Endothelial cell of umbilical vein (primary cell): ENCODE results near the gene C1orf116. TPM values are rescaled to one million over a fixed set of nuclear protein-coding genes. Genes with fewer than 3 reads are reported as not detected.

Experiments used
- BruUV-seq: library from RNA; stranded (reverse); fragments of 400-500 nt; replicated peaks from 2 replicates; lab custom pipeline; 2021; lab: Mats Ljungman, UMichigan
- CTCF ChIA-PET: fragments of 300-600, 350-600 bp; sonication (Branson Sonifier 250); formaldehyde crosslinking; loops from one replicate; lab custom pipeline; 2021; ENCODE audit warnings: antibody characterized with exemption, inconsistent platforms; lab: Charles Lee
- POLR2A ChIA-PET: fragments of 300-600, 350-600 bp; sonication (Branson Sonifier 250); formaldehyde crosslinking; loops from one replicate; lab custom pipeline; 2021; ENCODE audit warnings: antibody characterized with exemption, inconsistent platforms; lab: Charles Lee
- DNase-seq: peaks from one replicate; pipeline ENCODE4 v3.0.0-alpha.2; 2011; ENCODE audit warnings: low read depth, low spot score
- FAIRE-seq: peaks from 2 replicates; lab custom pipeline; 2011; peaks lifted over from hg19 to GRCh38; lab: Jason Lieb, UNC
- H2AFZ ChIP-seq: 2 replicates; pipeline ENCODE4 v1.6.0; 2012; ENCODE audit warnings: low read depth, low read length, control low read depth, inconsistent platforms
- H3K27ac ChIP-seq: 2 replicates; pipeline ENCODE4 v1.5.1; 2011; ENCODE audit warnings: low read depth, mild to moderate bottlenecking, control low read depth, low read length, moderate library complexity; ENCODE audit not compliant: insufficient read depth
- H3K27me3 ChIP-seq, 2 experiments: 2 replicates each; pipeline versions ENCODE4 v1.6.0 to v1.6.1; 2011; ENCODE audit warnings: low read length in 2 of 2, mixed read lengths in 1 of 2; ENCODE audit not compliant: control insufficient read depth in 2 of 2, insufficient read depth in 2 of 2
- H3K36me3 ChIP-seq, 2 experiments: 2 replicates in 1 of 2; 3 replicates in 1 of 2; pipeline ENCODE4 v1.5.1; 2011; ENCODE audit warnings: low read length in 2 of 2, mild to moderate bottlenecking in 1 of 2, moderate library complexity in 1 of 2; ENCODE audit not compliant: control insufficient read depth in 2 of 2, insufficient read depth in 2 of 2; ENCODE audit errors: extremely low read depth in 1 of 2
- H3K4me1 ChIP-seq: 3 replicates; pipeline ENCODE4 v1.5.1; 2011; ENCODE audit warnings: mild to moderate bottlenecking, low read length; ENCODE audit not compliant: control insufficient read depth, insufficient read depth; ENCODE audit errors: extremely low read depth
- H3K4me2 ChIP-seq: 2 replicates; pipeline ENCODE4 v1.6.1; 2011; ENCODE audit warnings: low read length, control low read depth, mixed read lengths; ENCODE audit not compliant: insufficient read depth
- H3K4me3 ChIP-seq, 3 experiments: fragments of 200-600 bp in 1 of 3; sonication (generic), shearing (Covaris generic) in 1 of 3; replicated peaks in 1 of 3; 2 replicates each; pipeline ENCODE4 v1.5.1; 2011 to 2016; ENCODE audit warnings: control low read depth in 3 of 3, low read length in 3 of 3, mild to moderate bottlenecking in 2 of 3, inconsistent platforms in 1 of 3, low read depth in 1 of 3, moderate library complexity in 1 of 3; ENCODE audit not compliant: insufficient read depth in 1 of 3
- H3K79me2 ChIP-seq: 2 replicates; pipeline ENCODE4 v1.6.0; 2012; ENCODE audit warnings: low read length, inconsistent platforms; ENCODE audit not compliant: control insufficient read depth, insufficient read depth
- H3K9ac ChIP-seq: replicated peaks from 2 replicates; pipeline ENCODE3; 2011; ENCODE audit warnings: low read length, control low read depth; ENCODE audit not compliant: insufficient read depth; ENCODE audit errors: extremely low read depth
- H3K9me1 ChIP-seq: replicated peaks from 3 replicates; pipeline ENCODE4 v1.6.0; 2011; ENCODE audit warnings: mild to moderate bottlenecking, low read length; ENCODE audit not compliant: control insufficient read depth, insufficient read depth; ENCODE audit errors: extremely low read depth
- H3K9me3 ChIP-seq: replicated peaks from 2 replicates; pipeline ENCODE4 v1.5.1; 2012; ENCODE audit warnings: low read length, inconsistent platforms; ENCODE audit not compliant: control insufficient read depth, insufficient read depth
- H4K20me1 ChIP-seq: replicated peaks from 2 replicates; pipeline ENCODE3; 2011; ENCODE audit warnings: mild to moderate bottlenecking, low read length; ENCODE audit not compliant: control insufficient read depth, insufficient read depth; ENCODE audit errors: extremely low read depth
- CTCF ChIP-seq, 2 donors: IDR thresholded peaks; 1 replicate in 1 of 2; 2 replicates in 1 of 2; pipeline ENCODE4 v1.5.1; 2011; ENCODE audit warnings: low read length in 2 of 2, mild to moderate bottlenecking in 2 of 2, moderate library complexity in 2 of 2, control low read depth in 1 of 2, inconsistent platforms in 1 of 2, low read depth in 1 of 2; ENCODE audit not compliant: insufficient read depth in 1 of 2; ENCODE audit errors: extremely low read depth in 1 of 2
- FOS ChIP-seq: IDR thresholded peaks from 2 replicates; pipeline ENCODE4 v1.6.1; 2011; ENCODE audit warnings: mild to moderate bottlenecking, low read length, moderate library complexity, borderline replicate concordance; ENCODE audit not compliant: insufficient read depth
- MAX ChIP-seq: IDR thresholded peaks from 2 replicates; pipeline ENCODE4 v1.6.1; 2011; ENCODE audit not compliant: insufficient read depth, insufficient read length
- POLR2AphosphoS5 ChIP-seq: IDR thresholded peaks from 2 replicates; pipeline ENCODE4 v1.6.1; 2012; ENCODE audit warnings: low read depth, mild to moderate bottlenecking, control low read depth, low read length, moderate library complexity; ENCODE audit not compliant: insufficient read depth
- dilution Hi-C: fragments of 300-500 bp; cut with MboI; formaldehyde crosslinking; loops from one replicate; pipeline ENCODE4 v1.15.0; 2019; ENCODE audit warnings: low sequenced_read_pairs; ENCODE audit not compliant: extremely low pct_ligation_motif_present
- intact Hi-C: fragments of 100-400 bp; cut with micrococcal nuclease; formaldehyde crosslinking; loops from one replicate; pipeline ENCODE4 v1.10.0; 2022
- polyA plus RNA-seq, 4 experiments: library from polyadenylated mRNA; depleted of rRNA in 3 of 4; stranded (reverse) in 3 of 4; unstranded in 1 of 4; fragments of >200 nt; gene quantifications; 2 replicates each; pipeline versions ENCODE4 v1.2.1 to v1.2.3, GENCODE V29; 2011 to 2012; ENCODE audit warnings: missing spikeins in 1 of 4
- total RNA-seq: library from RNA; stranded (reverse); gene quantifications from 2 replicates; pipeline ENCODE4 v1.2.3, GENCODE V29; 2021

C1orf116 gene
- total and polyA plus RNA-seq, 2 donors (not counting 3 experiments of a cell fraction or from before 2014, with no cell fraction given), result 0.07 TPM; not detected in 1

GRCh38 chr1:207031016-207031415 is 1.5 kb downstream of the C1orf116 start:
- intact Hi-C loops, result no loop called here
- H3K79me2 ChIP-seq, result no peaks in the 10 kb centered on the region
- CTCF ChIA-PET, result interaction anchor here (1.2 kb wide), 1 partner anchor 19 kb away, joined by 4 read pairs; no protein-coding TSS in a partner anchor

More at GRCh38 chr1:207031016-207031415, 1.5 kb downstream of the C1orf116 start:
- H3K27me3 ChIP-seq, result peaks cover 7 to 24% of the 10 kb centered on the region in 2 experiments
- TF ChIP-seq CTCF (IDR thresholded peaks at IDR 0.05; ENCODE audit: extremely low read depth in 1 of 2, insufficient read depth in 1 of 2, low read depth in 1 of 2, low read length in 2 of 2), result no peak
- TF ChIP-seq MAX, result no peak
- no peak for TF ChIP-seq FOS
- TF ChIP-seq POLR2AphosphoS5, result no peak
- no peak overlapping the region for H3K4me2 ChIP-seq
- no peaks in the 10 kb centered on the region for H3K9me3 ChIP-seq
- no TSS peak for BruUV-seq
- no peaks in the 10 kb centered on the region for H4K20me1 ChIP-seq
- H3K9ac ChIP-seq, result no peak overlapping the region
- FAIRE-seq (no peak), DNase-seq (no peak)
- H3K36me3 ChIP-seq, result no peaks in the 10 kb centered on the region
- dilution Hi-C loops, result no loop called here
- POLR2A ChIA-PET, result no interaction called here
- H3K27ac ChIP-seq, result no peak overlapping the region
- H2AFZ ChIP-seq, result no peak overlapping the region
- no peaks in the 10 kb centered on the region for H3K4me1 ChIP-seq
- no peaks in the 10 kb centered on the region for H3K9me1 ChIP-seq
- no peak overlapping the region for H3K4me3 ChIP-seq
